ENCODE data around the gene EHF.

- no peak for TF ChIP-seq CTCF (IDR thresholded peaks at IDR 0.05; ENCODE audit: poor library complexity)
- TF ChIP-seq EZH2 (IDR thresholded peaks at IDR 0.05; ENCODE audit: borderline replicate concordance), result no peak
Observed at GRCh38 chr11:34609850-34610249, 11.0 kb upstream of the EHF start.

All from hepatocyte (in vitro differentiated cells).